GM12878 (cell line): ENCODE data around the gene HNRNPLL. TPM values are rescaled to one million over a fixed set of nuclear protein-coding genes. Genes with fewer than 3 reads are reported as not detected.
A peak's percentile ranks its signal among the peaks of the same experiment; 100 is the strongest.

Experiments
- CHD1 ChIP-seq: IDR thresholded peaks from 2 replicates; pipeline ENCODE4 v1.6.1; 2012; ENCODE audit warnings: low read depth, low read length, improper control_type of control experiment
- CHD2 ChIP-seq: IDR thresholded peaks from 2 replicates; pipeline ENCODE4 v1.6.1; 2011; ENCODE audit warnings: low read depth, low read length, improper control_type of control experiment, borderline replicate concordance
- CTCF ChIP-seq, 3 experiments: IDR thresholded peaks in 2 of 3; conservative IDR thresholded peaks in 1 of 3; 2 replicates each; pipeline ENCODE4 v1.5.1; 2011; ENCODE audit warnings: low read depth in 3 of 3, low read length in 3 of 3, mild to moderate bottlenecking in 3 of 3, control low read depth in 2 of 3, moderate library complexity in 2 of 3, inconsistent platforms in 1 of 3, mixed read lengths in 1 of 3; ENCODE audit not compliant: control insufficient read depth in 2 of 3, insufficient read depth in 1 of 3; ENCODE audit errors: extremely low read depth in 1 of 3
- E2F4 ChIP-seq: IDR thresholded peaks from 2 replicates; pipeline ENCODE4 v1.6.1; 2012; ENCODE audit warnings: low read depth, low read length, improper control_type of control experiment
- FOXK2 ChIP-seq: fragments of 450-650 bp; IDR thresholded peaks from 2 replicates; pipeline ENCODE4 v1.6.1; 2017; ENCODE audit warnings: mild to moderate bottlenecking, moderate library complexity
- FOXM1 ChIP-seq: IDR thresholded peaks from 2 replicates; pipeline ENCODE4 v1.6.1; 2012; ENCODE audit warnings: low read depth, mild to moderate bottlenecking, inconsistent platforms, low read length, moderate library complexity
- HDGF ChIP-seq: fragments of 450-650 bp; IDR thresholded peaks from 2 replicates; pipeline ENCODE4 v1.6.1; 2016; ENCODE audit warnings: antibody characterized with exemption
- IKZF1 ChIP-seq: fragments of 450-650 bp; conservative IDR thresholded peaks from 2 replicates; pipeline ENCODE4 v1.6.1; 2017; ENCODE audit warnings: antibody characterized with exemption, mild to moderate bottlenecking
- JUNB ChIP-seq: IDR thresholded peaks from 2 replicates; pipeline ENCODE4 v1.6.1; 2016; ENCODE audit warnings: antibody characterized with exemption, mild to moderate bottlenecking
- JUND ChIP-seq: IDR thresholded peaks from 2 replicates; pipeline ENCODE4 v1.6.1; 2012; ENCODE audit warnings: low read depth, mild to moderate bottlenecking, low read length, improper control_type of control experiment, moderate library complexity
- LARP7 ChIP-seq: fragments of 450-650 bp; IDR thresholded peaks from 2 replicates; pipeline ENCODE4 v1.6.1; 2017; ENCODE audit warnings: mild to moderate bottlenecking
- MEF2B ChIP-seq: fragments of 450-650 bp; IDR thresholded peaks from 2 replicates; pipeline ENCODE4 v1.6.1; 2018; ENCODE audit warnings: mild to moderate bottlenecking, moderate library complexity; ENCODE audit not compliant: partially characterized antibody, poor library complexity, severe bottlenecking
- NR2C2 ChIP-seq: IDR thresholded peaks from 2 replicates; pipeline ENCODE4 v1.6.1; 2011; ENCODE audit warnings: borderline replicate concordance, low read depth; ENCODE audit not compliant: control insufficient read depth, insufficient read length
- RELA ChIP-seq: fragments of 450-650 bp; IDR thresholded peaks from 2 replicates; pipeline ENCODE4 v1.8.0; 2014; ENCODE audit warnings: borderline replicate concordance; ENCODE audit not compliant: partially characterized antibody
- RUNX3 ChIP-seq: IDR thresholded peaks from 2 replicates; pipeline ENCODE4 v1.6.1; 2012; ENCODE audit warnings: low read length, inconsistent platforms
- SMARCA5 ChIP-seq: fragments of 450-650 bp; IDR thresholded peaks from 2 replicates; pipeline ENCODE4 v1.6.1; 2017; ENCODE audit warnings: mild to moderate bottlenecking
- SP1 ChIP-seq: IDR thresholded peaks from one replicate; pipeline ENCODE4 v1.6.1; 2011; ENCODE audit warnings: low read depth, low read length
- SREBF1 ChIP-seq: IDR thresholded peaks from 2 replicates; pipeline ENCODE4 v1.6.1; 2012; ENCODE audit warnings: mild to moderate bottlenecking, low read length
- SRF ChIP-seq, 2 experiments: IDR thresholded peaks; 2 replicates each; pipeline ENCODE4 v1.6.1; 2011; ENCODE audit warnings: low read depth in 2 of 2, low read length in 2 of 2, mild to moderate bottlenecking in 1 of 2, moderate library complexity in 1 of 2
- TAF1 ChIP-seq: IDR thresholded peaks from 2 replicates; pipeline ENCODE4 v1.6.1; 2011; ENCODE audit warnings: mild to moderate bottlenecking, low read depth, low read length, borderline replicate concordance
- TBL1XR1 ChIP-seq: IDR thresholded peaks from 2 replicates; pipeline ENCODE4 v1.6.1; 2012; ENCODE audit warnings: low read depth, low read length, improper control_type of control experiment
- TCF3 ChIP-seq: IDR thresholded peaks from 2 replicates; pipeline ENCODE4 v1.6.1; 2012; ENCODE audit warnings: low read depth, mild to moderate bottlenecking, low read length, borderline replicate concordance; ENCODE audit not compliant: insufficient read depth
- YBX1 ChIP-seq: fragments of 450-650 bp; IDR thresholded peaks from 2 replicates; pipeline ENCODE4 v1.6.1; 2016; ENCODE audit warnings: antibody characterized with exemption
- ZNF207 ChIP-seq: fragments of 450-650 bp; IDR thresholded peaks from 2 replicates; pipeline ENCODE4 v1.6.1; 2014; ENCODE audit warnings: antibody characterized with exemption, mild to moderate bottlenecking, borderline replicate concordance
- polyA plus RNA-seq, 11 experiments: library from polyadenylated mRNA; depleted of rRNA in 4 of 11; unstranded in 6 of 11; stranded (reverse) in 5 of 11; fragments of >200 nt; fragmentation: Nextera tagmentation in 4 of 11; fragmentation: Illumina TruSeq in 1 of 11; extraction: Ambion mirVana in 4 of 11; extraction: Trizol in 1 of 11; gene quantifications; 1 replicate in 1 of 11; 2 replicates in 10 of 11; pipeline versions ENCODE4 v1.2.1 to v1.2.3, GENCODE V29; 2011 to 2016; ENCODE audit warnings: inconsistent platforms in 2 of 11, missing spikeins in 2 of 11, low read depth in 1 of 11
- total RNA-seq, 4 experiments: library from RNA; depleted of rRNA in 3 of 4; stranded (reverse); fragments of >200 nt in 3 of 4; fragmentation: Illumina TruSeq in 1 of 4; extraction: Trizol in 1 of 4; gene quantifications; 2 replicates each; pipeline versions ENCODE4 v1.2.1 to v1.2.3, GENCODE V29; 2013 to 2021
- TF ChIP-seq, protein P1 (sequence below): fragments of 450-650 bp; IDR thresholded peaks from 2 replicates; pipeline ENCODE4 v1.6.1; 2016; ENCODE audit warnings: mild to moderate bottlenecking
- TF ChIP-seq, protein P2 (sequence below): fragments of 450-650 bp; IDR thresholded peaks from 2 replicates; pipeline ENCODE4 v1.6.1; 2017; ENCODE audit warnings: mild to moderate bottlenecking, low read depth, inconsistent platforms; ENCODE audit not compliant: poor library complexity, severe bottlenecking

Gene HNRNPLL
- total and polyA plus RNA-seq, 10 of the 15 experiments (the other 5 are each of a cell fraction or from before 2014, with no cell fraction given) = 0.98 to 27.1 (median 2.9) TPM

- TF ChIP-seq, protein P1, sequence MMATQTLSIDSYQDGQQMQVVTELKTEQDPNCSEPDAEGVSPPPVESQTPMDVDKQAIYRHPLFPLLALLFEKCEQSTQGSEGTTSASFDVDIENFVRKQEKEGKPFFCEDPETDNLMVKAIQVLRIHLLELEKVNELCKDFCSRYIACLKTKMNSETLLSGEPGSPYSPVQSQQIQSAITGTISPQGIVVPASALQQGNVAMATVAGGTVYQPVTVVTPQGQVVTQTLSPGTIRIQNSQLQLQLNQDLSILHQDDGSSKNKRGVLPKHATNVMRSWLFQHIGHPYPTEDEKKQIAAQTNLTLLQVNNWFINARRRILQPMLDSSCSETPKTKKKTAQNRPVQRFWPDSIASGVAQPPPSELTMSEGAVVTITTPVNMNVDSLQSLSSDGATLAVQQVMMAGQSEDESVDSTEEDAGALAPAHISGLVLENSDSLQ = no peak
- TF ChIP-seq SRF (IDR thresholded peaks at IDR 0.05; ENCODE audit: low read depth in 2 of 2, low read length in 2 of 2) (no peak), RELA (peak; percentile 63), SREBF1 (no peak), LARP7 (peak; percentile 74), MEF2B (peak; percentile 13), SP1 (no peak), TAF1 (no peak), FOXM1 (no peak), HDGF (no peak), ZNF207 (no peak), JUNB (no peak), FOXK2 (no peak), JUND (peak; percentile 21; the same call in 1 of the 2 replicates), RUNX3 (0 out of 2 replicates have a peak, but pooled peaks have one; percentile 17), YBX1 (no peak), E2F4 (no peak), CTCF (IDR thresholded peaks at IDR 0.05 in 2 of 3, conservative IDR thresholded peaks at IDR 0.05 in 1 of 3; ENCODE audit: control insufficient read depth in 2 of 3, extremely low read depth in 1 of 3, insufficient read depth in 1 of 3, low read depth in 3 of 3, low read length in 3 of 3) (peak; percentile 73 to 87 (median 87)), CHD1 (no peak), SMARCA5 (peak; percentile 87), NR2C2 (no peak), IKZF1 (peak; percentile 62), TCF3 (no peak), TBL1XR1 (no peak), CHD2 (0 out of 2 replicates have a peak, but pooled peaks have one; percentile 37)
- TF ChIP-seq, protein P2, sequence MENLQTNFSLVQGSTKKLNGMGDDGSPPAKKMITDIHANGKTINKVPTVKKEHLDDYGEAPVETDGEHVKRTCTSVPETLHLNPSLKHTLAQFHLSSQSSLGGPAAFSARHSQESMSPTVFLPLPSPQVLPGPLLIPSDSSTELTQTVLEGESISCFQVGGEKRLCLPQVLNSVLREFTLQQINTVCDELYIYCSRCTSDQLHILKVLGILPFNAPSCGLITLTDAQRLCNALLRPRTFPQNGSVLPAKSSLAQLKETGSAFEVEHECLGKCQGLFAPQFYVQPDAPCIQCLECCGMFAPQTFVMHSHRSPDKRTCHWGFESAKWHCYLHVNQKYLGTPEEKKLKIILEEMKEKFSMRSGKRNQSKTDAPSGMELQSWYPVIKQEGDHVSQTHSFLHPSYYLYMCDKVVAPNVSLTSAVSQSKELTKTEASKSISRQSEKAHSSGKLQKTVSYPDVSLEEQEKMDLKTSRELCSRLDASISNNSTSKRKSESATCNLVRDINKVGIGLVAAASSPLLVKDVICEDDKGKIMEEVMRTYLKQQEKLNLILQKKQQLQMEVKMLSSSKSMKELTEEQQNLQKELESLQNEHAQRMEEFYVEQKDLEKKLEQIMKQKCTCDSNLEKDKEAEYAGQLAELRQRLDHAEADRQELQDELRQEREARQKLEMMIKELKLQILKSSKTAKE = no peak
Observed at GRCh38 chr2:38535744-38536506, 66.8 kb downstream of the HNRNPLL start (continued).
